Panc1 (cell line): Measurements from ENCODE around the gene TBCD. TPM values are rescaled to one million over a fixed set of nuclear protein-coding genes. Genes with fewer than 3 reads are reported as not detected.

Experiments used
- ATAC-seq: fragments of 200-7000 bp; cut with Tn5 transposase; 2 replicates; pipeline ENCODE4 v1.9.1; 2020; ENCODE audit warnings: mild to moderate bottlenecking, moderate library complexity
- BruUV-seq: library from RNA; stranded (reverse); fragments of 400-500 nt; replicated peaks from 2 replicates; lab custom pipeline; 2021; lab: Mats Ljungman, UMichigan
- CTCF ChIA-PET: fragments of 300-600 bp; sonication (Branson Sonifier 250); formaldehyde crosslinking; loops from one replicate; lab custom pipeline; 2022; ENCODE audit warnings: antibody characterized with exemption; lab: Charles Lee
- POLR2A ChIA-PET: fragments of 300-600 bp; sonication (Branson Sonifier 250); formaldehyde crosslinking; loops from one replicate; lab custom pipeline; 2022; ENCODE audit warnings: antibody characterized with exemption; lab: Charles Lee
- DNase-seq: peaks from one replicate; pipeline ENCODE4 v3.0.0-alpha.2; 2010; ENCODE audit warnings: low read depth, low spot score
- H3K27ac ChIP-seq: 2 replicates; pipeline ENCODE4 v1.5.1; 2011; ENCODE audit warnings: mild to moderate bottlenecking, low read length, inconsistent platforms
- H3K27me3 ChIP-seq: fragments of 200-500 bp; sonication (Bioruptor generic); 2 replicates; pipeline ENCODE4 v1.6.0; 2014; ENCODE audit warnings: low read length, inconsistent platforms; ENCODE audit not compliant: control insufficient read depth, insufficient read depth
- H3K36me3 ChIP-seq: fragments of 200-500 bp; sonication (Bioruptor generic); 2 replicates; pipeline ENCODE4 v1.5.1; 2014; ENCODE audit warnings: inconsistent platforms, mild to moderate bottlenecking, low read length, moderate library complexity; ENCODE audit not compliant: control insufficient read depth, insufficient read depth
- H3K4me1 ChIP-seq: 2 replicates; pipeline ENCODE4 v1.5.1; 2011; ENCODE audit warnings: inconsistent platforms, mild to moderate bottlenecking, low read length, moderate library complexity; ENCODE audit not compliant: control insufficient read depth, insufficient read depth
- H3K4me3 ChIP-seq, 2 experiments: 2 replicates each; pipeline ENCODE4 v1.5.1; 2011 to 2012; ENCODE audit warnings: low read depth in 2 of 2, low read length in 2 of 2, mild to moderate bottlenecking in 2 of 2, inconsistent platforms in 1 of 2, moderate library complexity in 1 of 2
- H3K9me3 ChIP-seq: fragments of 200-500 bp; sonication (Bioruptor generic); 2 replicates; pipeline ENCODE4 v1.5.1; 2014; ENCODE audit warnings: low read depth, mild to moderate bottlenecking, inconsistent platforms, low read length, moderate library complexity; ENCODE audit not compliant: control insufficient read depth, insufficient read depth
- CTCF ChIP-seq: fragments of 450-650 bp; IDR thresholded peaks from 2 replicates; pipeline ENCODE4 v1.5.1; 2017; ENCODE audit warnings: mild to moderate bottlenecking
- POLR2AphosphoS5 ChIP-seq: IDR thresholded peaks from 2 replicates; pipeline ENCODE4 v1.6.1; 2012; ENCODE audit warnings: mild to moderate bottlenecking, low read depth, low read length, moderate library complexity
- REST ChIP-seq, 2 experiments: IDR thresholded peaks; 2 replicates each; pipeline ENCODE4 v1.6.1; 2011 to 2012; ENCODE audit warnings: low read depth in 2 of 2, control low read depth in 1 of 2, low read length in 1 of 2, mild to moderate bottlenecking in 1 of 2, moderate library complexity in 1 of 2; ENCODE audit not compliant: insufficient read depth in 1 of 2
- SIN3A ChIP-seq: IDR thresholded peaks from 2 replicates; pipeline ENCODE4 v1.6.1; 2012; ENCODE audit warnings: low read depth, mild to moderate bottlenecking, low read length, moderate library complexity, borderline replicate concordance; ENCODE audit not compliant: insufficient read depth
- TCF7L2 ChIP-seq: IDR thresholded peaks from 2 replicates; pipeline ENCODE4 v1.6.1; 2011; ENCODE audit warnings: mild to moderate bottlenecking, low read depth, low read length, inconsistent platforms
- in situ Hi-C: cut with HindIII; loops from 2 replicates; pipeline ENCODE4 v1.10.0; 2016; ENCODE audit warnings: low sequenced_read_pairs, low pct_unique_long_range_greater_than_20kb
- intact Hi-C: fragments of 100-400 bp; cut with micrococcal nuclease; formaldehyde crosslinking; loops from one replicate; pipeline ENCODE4 v1.10.0; 2022; ENCODE audit not compliant: unreplicated experiment
- total RNA-seq: library from RNA; stranded (reverse); gene quantifications from one replicate; pipeline ENCODE4 v1.2.1, GENCODE V29; 2021; ENCODE audit not compliant: unreplicated experiment

Gene TBCD
- total RNA-seq, 1 experiment from 2014 or later, result 186 TPM

- ATAC-seq (no peak), DNase-seq (no peak)
- CTCF ChIA-PET, result interaction anchor here (0.6 kb wide), 1 partner anchor 55 kb away, joined by 7 read pairs; no protein-coding TSS in a partner anchor
- intact Hi-C loops, result no loop called here
- no TSS peak for BruUV-seq
- no peaks in the 10 kb centered on the region for H3K27me3 ChIP-seq
- in situ Hi-C loops, result no loop called here
- TF ChIP-seq TCF7L2 (no peak), REST (IDR thresholded peaks at IDR 0.05; ENCODE audit: insufficient read depth in 1 of 2, low read depth in 2 of 2, low read length in 1 of 2) (no peak), POLR2AphosphoS5 (no peak), CTCF (no peak)
- no peak overlapping the region for H3K4me3 ChIP-seq
- no peaks in the 10 kb centered on the region; the same call in 1 of the 2 replicates for H3K36me3 ChIP-seq
- peaks cover 10% of the 10 kb centered on the region for H3K4me1 ChIP-seq
- no peaks in the 10 kb centered on the region for H3K9me3 ChIP-seq
- H3K27ac ChIP-seq, result no peak overlapping the region
- POLR2A ChIA-PET, result no interaction called here
These were observed 113.4 kb downstream of the TBCD start for GRCh38 chr17:82865274-82865673.

GRCh38 chr17:82865774-82866395, 114.0 kb downstream of the TBCD start:
- ATAC-seq, result no peak
- peaks cover 10% of the 10 kb centered on the region for H3K4me1 ChIP-seq
- TF ChIP-seq REST (IDR thresholded peaks at IDR 0.05; ENCODE audit: insufficient read depth in 1 of 2, low read depth in 2 of 2, low read length in 1 of 2), result no peak
- no peak for TF ChIP-seq TCF7L2
- no peak for TF ChIP-seq CTCF
- TF ChIP-seq SIN3A, result no peak
- no peak for TF ChIP-seq POLR2AphosphoS5
- ChIA-PET POLR2A (no interaction called here), CTCF (no interaction called here)
- no peak for DNase-seq
- BruUV-seq, result no TSS peak
- in situ Hi-C loops (no loop called here), intact Hi-C loops (no loop called here)
- no peak overlapping the region for H3K27ac ChIP-seq
- no peak overlapping the region for H3K4me3 ChIP-seq
- H3K27me3 ChIP-seq, result no peaks in the 10 kb centered on the region
- H3K36me3 ChIP-seq, result no peaks in the 10 kb centered on the region; the same call in 1 of the 2 replicates
- no peaks in the 10 kb centered on the region for H3K9me3 ChIP-seq
